ENCODE results near the gene LCN6. TPM values are rescaled to one million over a fixed set of nuclear protein-coding genes. Genes with fewer than 3 reads are reported as not detected.

Gene LCN6
- total RNA-seq, 3 donors from 2014 or later, result 1.0 to 8.5 (median 4.7) TPM

GRCh38 chr9:136759436-136760325 is 11.4 kb upstream of the LCN6 start:
- Histone ChIP-seq H3K36me3 (ENCODE audit: low read depth) (no peaks in the 10 kb centered on the region), H3K9me3 (no peaks in the 10 kb centered on the region), H3K4me3 (no peak overlapping the region), H3K4me1 (ENCODE audit: low read depth) (peaks cover under 1% of the 10 kb centered on the region)
- TF ChIP-seq CTCF (IDR thresholded peaks at IDR 0.05), result no peak
- no peak for ATAC-seq
- intact Hi-C loops (cut with DNase I, micrococcal nuclease), result no loop called here
- peak in 2 of 3 donors; percentile 31 to 40 for DNase-seq

DNA sequence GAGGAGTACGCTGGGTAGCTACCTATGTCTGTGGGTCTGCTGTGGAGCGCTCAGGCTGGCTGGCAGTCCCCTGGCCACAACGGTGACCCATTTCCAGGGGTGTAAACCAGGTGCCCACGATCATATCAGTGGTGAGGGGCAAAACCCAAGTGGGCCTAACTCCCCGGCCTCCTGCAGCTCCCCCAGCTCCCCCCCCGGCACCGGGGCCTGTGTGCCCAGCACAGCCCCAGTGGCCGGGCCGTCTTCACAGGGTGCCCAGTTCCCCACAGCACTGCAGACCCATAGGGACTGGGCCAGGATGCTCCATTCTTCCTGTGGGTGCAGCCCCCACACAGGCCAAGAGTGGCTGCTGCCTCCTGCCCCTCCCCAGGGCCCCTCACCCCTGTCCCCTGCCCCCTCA is 10.7 kb upstream of the LCN6 start:
- intact Hi-C loops (cut with DNase I, micrococcal nuclease), result no loop called here

DNA sequence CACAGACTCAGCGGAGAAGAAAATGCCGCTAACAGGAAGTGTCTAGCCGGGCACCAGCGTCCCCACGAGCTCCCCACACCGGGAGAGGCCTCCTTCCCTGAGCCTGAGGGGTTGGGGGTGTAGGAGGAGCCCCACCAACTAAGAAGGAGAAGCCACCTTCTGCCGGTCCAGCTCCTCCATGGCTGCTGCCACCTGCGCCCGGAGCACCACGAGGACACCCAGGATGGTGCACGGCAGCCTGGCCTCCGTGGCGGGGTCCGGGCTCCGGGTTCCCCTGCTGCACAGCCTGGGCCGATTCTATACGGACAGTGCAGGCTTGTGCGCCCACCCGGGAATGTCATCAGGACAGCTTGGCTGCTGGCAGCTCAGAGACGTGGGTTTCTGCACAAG is 9.4 kb upstream of the LCN6 start:
- H3K9me3 ChIP-seq, result no peaks in the 10 kb centered on the region
- TF ChIP-seq CTCF (IDR thresholded peaks at IDR 0.05), result no peak
- peak in 1 of 3 donors; percentile 30 for DNase-seq

More for the DNA sequence above, 10.7 kb upstream of the LCN6 start:
- no peaks in the 10 kb centered on the region for H3K4me1 ChIP-seq (ENCODE audit: low read depth)
- no peak for TF ChIP-seq CTCF (IDR thresholded peaks at IDR 0.05)
- H3K9me3 ChIP-seq, result no peaks in the 10 kb centered on the region
- DNase-seq, result peak in 2 of 3 donors; percentile 18 to 43
- H3K36me3 ChIP-seq (ENCODE audit: low read depth), result no peaks in the 10 kb centered on the region
- H3K4me3 ChIP-seq, result no peak overlapping the region
- ATAC-seq, result no peak

GRCh38 chr9:136757328-136757727 is 9.0 kb upstream of the LCN6 start:
- Histone ChIP-seq H3K4me3 (no peak overlapping the region), H3K36me3 (ENCODE audit: low read depth) (no peaks in the 10 kb centered on the region), H3K4me1 (ENCODE audit: low read depth) (no peaks in the 10 kb centered on the region), H3K9me3 (no peaks in the 10 kb centered on the region)
- ATAC-seq (no peak), DNase-seq (peak in 1 of 3 donors; percentile 50)
- no peak for TF ChIP-seq CTCF (IDR thresholded peaks at IDR 0.05)
- intact Hi-C loops (cut with DNase I, micrococcal nuclease), result no loop called here

More for the DNA sequence above, 9.4 kb upstream of the LCN6 start:
- intact Hi-C loops (cut with DNase I, micrococcal nuclease), result no loop called here
- H3K4me3 ChIP-seq, result no peak overlapping the region
- no peaks in the 10 kb centered on the region for H3K4me1 ChIP-seq (ENCODE audit: low read depth)
- ATAC-seq, result no peak
- no peaks in the 10 kb centered on the region for H3K36me3 ChIP-seq (ENCODE audit: low read depth)

DNA sequence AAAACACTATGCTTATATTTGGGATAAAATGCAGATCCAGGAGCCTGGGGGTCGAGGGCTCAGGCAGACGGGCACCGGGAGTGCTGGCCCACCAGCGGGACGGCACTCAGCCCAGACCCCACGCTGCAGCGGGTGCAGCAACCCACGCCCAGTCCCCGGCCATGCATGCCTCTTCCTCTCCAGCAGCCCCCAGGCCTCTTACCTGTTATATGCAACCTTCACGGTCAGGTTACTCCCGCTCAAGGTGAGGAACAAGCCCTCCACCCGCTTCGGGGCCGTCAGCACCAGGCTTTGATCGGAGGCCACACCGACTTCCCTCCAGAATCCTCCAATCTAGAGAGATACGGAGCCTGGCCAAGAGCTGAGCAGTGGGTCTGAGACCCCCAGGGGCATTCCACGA is 8.5 kb upstream of the LCN6 start:
- ATAC-seq, result no peak

More for the DNA sequence above, 8.5 kb upstream of the LCN6 start:
- no peak for DNase-seq
- Histone ChIP-seq H3K4me1 (ENCODE audit: low read depth) (no peaks in the 10 kb centered on the region), H3K36me3 (ENCODE audit: low read depth) (no peaks in the 10 kb centered on the region), H3K9me3 (no peaks in the 10 kb centered on the region), H3K4me3 (no peak overlapping the region)
- TF ChIP-seq CTCF (IDR thresholded peaks at IDR 0.05), result no peak
- intact Hi-C loops (cut with DNase I, micrococcal nuclease), result no loop called here
